ENCODE results near the gene PPP1R8. TPM values are rescaled to one million over a fixed set of nuclear protein-coding genes. Genes with fewer than 3 reads are reported as not detected.

Gene PPP1R8
- total RNA-seq, 1 experiment from 2014 or later, result 39.5 TPM

DNA sequence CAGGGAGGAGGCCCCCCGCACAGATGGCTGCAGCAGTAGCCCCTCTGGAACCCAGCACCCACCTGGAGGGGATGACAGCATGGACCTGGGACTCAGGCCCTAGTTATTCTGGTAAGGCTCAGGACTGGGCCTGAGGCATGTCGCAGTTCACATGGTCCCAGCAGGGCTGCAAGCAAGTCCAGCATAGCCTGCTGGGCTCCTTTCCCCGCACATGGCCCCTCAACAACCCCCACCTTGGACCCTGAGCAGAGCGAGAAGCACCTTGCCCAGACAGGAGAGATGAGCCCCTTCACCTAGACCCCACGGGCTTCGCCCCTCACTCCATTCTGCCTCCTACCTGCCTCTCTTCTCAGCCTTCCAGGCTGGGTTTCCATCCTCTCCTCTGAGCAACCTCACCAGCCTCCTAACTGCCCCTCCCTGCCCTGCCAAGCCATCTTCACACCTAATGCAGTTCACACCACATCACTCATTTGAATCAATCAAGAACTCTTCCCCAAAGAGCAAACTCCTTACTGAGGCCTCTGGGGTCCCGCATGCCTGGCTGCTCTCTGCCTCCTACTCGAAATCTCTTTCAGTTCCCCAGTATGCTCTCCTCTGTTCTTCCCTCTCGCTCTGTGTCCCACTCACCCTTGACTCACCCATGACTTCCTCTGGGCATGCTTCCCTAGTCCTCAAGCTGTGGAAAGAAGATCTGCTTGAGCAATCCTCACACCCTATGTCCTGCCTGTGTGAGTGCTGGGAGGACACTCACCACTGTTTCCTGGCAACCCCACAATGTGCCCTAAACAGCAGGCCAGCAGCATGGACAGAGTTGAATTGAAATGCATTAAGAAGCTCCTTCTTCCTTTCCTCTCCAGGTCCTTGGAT, 32.3 kb downstream of the PPP1R8 start:
- Mint-ChIP-seq H3K27me3 (ENCODE audit: low read depth) (no peaks in the 10 kb centered on the region), H3K9me3 (no peaks in the 10 kb centered on the region), H3K27ac (no peak overlapping the region), H3K4me1 (peaks cover 11% of the 10 kb centered on the region), H3K36me3 (no peaks in the 10 kb centered on the region), H3K4me3 (no peak overlapping the region)
- no peak for DNase-seq (ENCODE audit: low spot score)
- ChIA-PET POLR2A (no interaction called here), CTCF (interaction anchor here (1.0 kb wide), 1 partner anchor 69 kb away, joined by 3 read pairs; no protein-coding TSS in a partner anchor)
- TF ChIP-seq NR3C1 (CRISPR knock-in tag; conservative IDR thresholded peaks at IDR 0.05; ENCODE audit: low read depth) (no peak), JUN (CRISPR knock-in tag; IDR thresholded peaks at IDR 0.05) (no peak), ZNF416 (CRISPR knock-in tag; IDR thresholded peaks at IDR 0.05) (no peak), HMGA2 (CRISPR knock-in tag; IDR thresholded peaks at IDR 0.05) (no peak), NFATC4 (CRISPR knock-in tag; IDR thresholded peaks at IDR 0.05) (no peak)
- TF ChIP-seq, protein P1, sequence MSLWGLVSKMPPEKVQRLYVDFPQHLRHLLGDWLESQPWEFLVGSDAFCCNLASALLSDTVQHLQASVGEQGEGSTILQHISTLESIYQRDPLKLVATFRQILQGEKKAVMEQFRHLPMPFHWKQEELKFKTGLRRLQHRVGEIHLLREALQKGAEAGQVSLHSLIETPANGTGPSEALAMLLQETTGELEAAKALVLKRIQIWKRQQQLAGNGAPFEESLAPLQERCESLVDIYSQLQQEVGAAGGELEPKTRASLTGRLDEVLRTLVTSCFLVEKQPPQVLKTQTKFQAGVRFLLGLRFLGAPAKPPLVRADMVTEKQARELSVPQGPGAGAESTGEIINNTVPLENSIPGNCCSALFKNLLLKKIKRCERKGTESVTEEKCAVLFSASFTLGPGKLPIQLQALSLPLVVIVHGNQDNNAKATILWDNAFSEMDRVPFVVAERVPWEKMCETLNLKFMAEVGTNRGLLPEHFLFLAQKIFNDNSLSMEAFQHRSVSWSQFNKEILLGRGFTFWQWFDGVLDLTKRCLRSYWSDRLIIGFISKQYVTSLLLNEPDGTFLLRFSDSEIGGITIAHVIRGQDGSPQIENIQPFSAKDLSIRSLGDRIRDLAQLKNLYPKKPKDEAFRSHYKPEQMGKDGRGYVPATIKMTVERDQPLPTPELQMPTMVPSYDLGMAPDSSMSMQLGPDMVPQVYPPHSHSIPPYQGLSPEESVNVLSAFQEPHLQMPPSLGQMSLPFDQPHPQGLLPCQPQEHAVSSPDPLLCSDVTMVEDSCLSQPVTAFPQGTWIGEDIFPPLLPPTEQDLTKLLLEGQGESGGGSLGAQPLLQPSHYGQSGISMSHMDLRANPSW (CRISPR knock-in tag; conservative IDR thresholded peaks at IDR 0.05; ENCODE audit: low read depth), result no peak
- ATAC-seq, result no peak; the same call in 1 of the 2 replicates

DNA sequence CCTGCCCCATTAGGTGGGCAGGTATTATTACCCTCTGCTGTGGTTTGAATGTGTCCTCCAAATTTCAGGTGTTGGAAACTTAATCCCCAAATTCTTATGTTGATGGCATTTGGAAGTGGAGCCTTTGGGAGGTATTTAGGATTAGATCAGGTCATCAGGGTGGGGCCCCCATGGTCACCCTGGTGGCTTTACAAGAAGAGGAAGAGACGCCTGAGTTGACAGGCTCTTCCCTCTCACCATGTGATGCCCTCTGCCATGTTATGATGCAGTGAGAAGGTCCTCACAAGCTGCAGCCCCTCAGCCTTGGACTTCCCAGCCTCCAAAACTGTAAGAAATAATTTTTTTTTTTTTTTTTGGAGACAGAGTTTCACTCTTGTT, 32.9 kb downstream of the PPP1R8 start:
- Mint-ChIP-seq H3K27me3 (ENCODE audit: low read depth) (no peaks in the 10 kb centered on the region), H3K4me3 (no peak overlapping the region), H3K27ac (no peak overlapping the region), H3K36me3 (no peaks in the 10 kb centered on the region), H3K9me3 (no peaks in the 10 kb centered on the region), H3K4me1 (peaks cover 11% of the 10 kb centered on the region)
- TF ChIP-seq ZNF416 (CRISPR knock-in tag; IDR thresholded peaks at IDR 0.05), result no peak
- TF ChIP-seq, protein P2, sequence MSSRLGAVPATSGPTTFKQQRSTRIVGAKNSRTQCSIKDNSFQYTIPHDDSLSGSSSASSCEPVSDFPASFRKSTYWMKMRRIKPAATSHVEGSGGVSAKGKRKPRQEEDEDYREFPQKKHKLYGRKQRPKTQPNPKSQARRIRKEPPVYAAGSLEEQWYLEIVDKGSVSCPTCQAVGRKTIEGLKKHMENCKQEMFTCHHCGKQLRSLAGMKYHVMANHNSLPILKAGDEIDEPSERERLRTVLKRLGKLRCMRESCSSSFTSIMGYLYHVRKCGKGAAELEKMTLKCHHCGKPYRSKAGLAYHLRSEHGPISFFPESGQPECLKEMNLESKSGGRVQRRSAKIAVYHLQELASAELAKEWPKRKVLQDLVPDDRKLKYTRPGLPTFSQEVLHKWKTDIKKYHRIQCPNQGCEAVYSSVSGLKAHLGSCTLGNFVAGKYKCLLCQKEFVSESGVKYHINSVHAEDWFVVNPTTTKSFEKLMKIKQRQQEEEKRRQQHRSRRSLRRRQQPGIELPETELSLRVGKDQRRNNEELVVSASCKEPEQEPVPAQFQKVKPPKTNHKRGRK (CRISPR knock-in tag; IDR thresholded peaks at IDR 0.05; ENCODE audit: borderline replicate concordance), result no peak
- TF ChIP-seq, protein P3, sequence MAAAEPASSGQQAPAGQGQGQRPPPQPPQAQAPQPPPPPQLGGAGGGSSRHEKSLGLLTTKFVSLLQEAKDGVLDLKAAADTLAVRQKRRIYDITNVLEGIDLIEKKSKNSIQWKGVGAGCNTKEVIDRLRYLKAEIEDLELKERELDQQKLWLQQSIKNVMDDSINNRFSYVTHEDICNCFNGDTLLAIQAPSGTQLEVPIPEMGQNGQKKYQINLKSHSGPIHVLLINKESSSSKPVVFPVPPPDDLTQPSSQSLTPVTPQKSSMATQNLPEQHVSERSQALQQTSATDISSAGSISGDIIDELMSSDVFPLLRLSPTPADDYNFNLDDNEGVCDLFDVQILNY (CRISPR knock-in tag; IDR thresholded peaks at IDR 0.05), result no peak
- TF ChIP-seq ZNF219 (CRISPR knock-in tag; IDR thresholded peaks at IDR 0.05; ENCODE audit: borderline replicate concordance), result no peak
- no peak for TF ChIP-seq ZNF396 (CRISPR knock-in tag; IDR thresholded peaks at IDR 0.05; ENCODE audit: borderline replicate concordance)
- TF ChIP-seq SP1 (CRISPR knock-in tag; conservative IDR thresholded peaks at IDR 0.05), result no peak
- TF ChIP-seq, protein P4, sequence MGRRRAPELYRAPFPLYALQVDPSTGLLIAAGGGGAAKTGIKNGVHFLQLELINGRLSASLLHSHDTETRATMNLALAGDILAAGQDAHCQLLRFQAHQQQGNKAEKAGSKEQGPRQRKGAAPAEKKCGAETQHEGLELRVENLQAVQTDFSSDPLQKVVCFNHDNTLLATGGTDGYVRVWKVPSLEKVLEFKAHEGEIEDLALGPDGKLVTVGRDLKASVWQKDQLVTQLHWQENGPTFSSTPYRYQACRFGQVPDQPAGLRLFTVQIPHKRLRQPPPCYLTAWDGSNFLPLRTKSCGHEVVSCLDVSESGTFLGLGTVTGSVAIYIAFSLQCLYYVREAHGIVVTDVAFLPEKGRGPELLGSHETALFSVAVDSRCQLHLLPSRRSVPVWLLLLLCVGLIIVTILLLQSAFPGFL (CRISPR knock-in tag; IDR thresholded peaks at IDR 0.05; ENCODE audit: borderline replicate concordance), result no peak
- TF ChIP-seq RELA (CRISPR knock-in tag; IDR thresholded peaks at IDR 0.05; ENCODE audit: borderline replicate concordance), result no peak
- no peak for ATAC-seq
- POLR2A ChIA-PET, result no interaction called here
- DNase-seq (ENCODE audit: low spot score), result no peak
- CTCF ChIA-PET, result interaction anchor here (0.7 to 1.0 kb wide), 2 partner anchors 69 to 294 kb away, joined by 3 read pairs; no protein-coding TSS in a partner anchor

DNA sequence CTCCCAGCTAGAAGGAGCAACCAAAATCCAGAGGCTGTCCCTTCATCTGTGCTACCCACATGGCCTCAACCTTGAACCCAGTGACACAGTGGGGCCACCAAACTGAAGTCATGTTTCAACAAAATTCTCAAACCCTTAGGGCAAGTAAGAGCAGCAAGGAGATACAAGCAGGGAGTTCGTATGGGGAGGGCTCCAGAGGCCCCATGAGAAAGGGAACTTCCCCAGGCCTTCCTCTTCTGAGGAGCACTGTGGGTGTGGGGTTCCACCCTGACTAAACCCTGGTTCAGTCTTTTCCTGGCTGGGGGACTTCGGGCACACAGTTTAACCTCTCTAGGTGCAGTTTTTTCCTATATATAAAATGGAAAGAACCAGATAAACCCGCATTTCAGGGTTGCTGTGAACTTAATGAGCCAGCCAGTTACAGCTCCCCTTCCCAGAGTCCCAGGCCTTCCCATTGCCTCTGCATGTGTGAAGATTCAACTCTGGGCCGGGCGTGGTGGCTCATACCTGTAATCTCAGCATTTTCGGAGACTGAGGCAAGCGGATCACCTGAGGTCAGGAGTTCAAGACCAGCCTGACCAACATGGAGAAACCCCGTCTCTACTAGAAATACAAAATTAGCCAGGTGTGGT, 33.8 kb downstream of the PPP1R8 start:
- CTCF ChIA-PET, result interaction anchor here (0.7 kb wide), 1 partner anchor 294 kb away, joined by 3 read pairs; no protein-coding TSS in a partner anchor
- Mint-ChIP-seq H3K27me3 (ENCODE audit: low read depth) (no peaks in the 10 kb centered on the region), H3K4me1 (peaks cover 6% of the 10 kb centered on the region; the same call in 1 of the 2 replicates), H3K9me3 (no peaks in the 10 kb centered on the region), H3K36me3 (no peaks in the 10 kb centered on the region), H3K27ac (no peak overlapping the region), H3K4me3 (no peak overlapping the region)
- ATAC-seq (no peak), DNase-seq (ENCODE audit: low spot score) (no peak)
- POLR2A ChIA-PET, result no interaction called here
- TF ChIP-seq, protein P5, sequence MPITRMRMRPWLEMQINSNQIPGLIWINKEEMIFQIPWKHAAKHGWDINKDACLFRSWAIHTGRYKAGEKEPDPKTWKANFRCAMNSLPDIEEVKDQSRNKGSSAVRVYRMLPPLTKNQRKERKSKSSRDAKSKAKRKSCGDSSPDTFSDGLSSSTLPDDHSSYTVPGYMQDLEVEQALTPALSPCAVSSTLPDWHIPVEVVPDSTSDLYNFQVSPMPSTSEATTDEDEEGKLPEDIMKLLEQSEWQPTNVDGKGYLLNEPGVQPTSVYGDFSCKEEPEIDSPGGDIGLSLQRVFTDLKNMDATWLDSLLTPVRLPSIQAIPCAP (CRISPR knock-in tag; IDR thresholded peaks at IDR 0.05), result no peak
- TF ChIP-seq RELA (CRISPR knock-in tag; IDR thresholded peaks at IDR 0.05; ENCODE audit: borderline replicate concordance) (no peak), SP1 (CRISPR knock-in tag; conservative IDR thresholded peaks at IDR 0.05) (no peak), IRF2 (CRISPR knock-in tag; IDR thresholded peaks at IDR 0.05; ENCODE audit: borderline replicate concordance, low read depth) (no peak), SMAD4 (CRISPR knock-in tag; IDR thresholded peaks at IDR 0.05) (no peak), NR1H2 (CRISPR knock-in tag; IDR thresholded peaks at IDR 0.05) (no peak), ZNF416 (CRISPR knock-in tag; IDR thresholded peaks at IDR 0.05) (no peak)
- TF ChIP-seq, protein P2 (CRISPR knock-in tag; IDR thresholded peaks at IDR 0.05; ENCODE audit: borderline replicate concordance), result no peak
- TF ChIP-seq, protein P6, sequence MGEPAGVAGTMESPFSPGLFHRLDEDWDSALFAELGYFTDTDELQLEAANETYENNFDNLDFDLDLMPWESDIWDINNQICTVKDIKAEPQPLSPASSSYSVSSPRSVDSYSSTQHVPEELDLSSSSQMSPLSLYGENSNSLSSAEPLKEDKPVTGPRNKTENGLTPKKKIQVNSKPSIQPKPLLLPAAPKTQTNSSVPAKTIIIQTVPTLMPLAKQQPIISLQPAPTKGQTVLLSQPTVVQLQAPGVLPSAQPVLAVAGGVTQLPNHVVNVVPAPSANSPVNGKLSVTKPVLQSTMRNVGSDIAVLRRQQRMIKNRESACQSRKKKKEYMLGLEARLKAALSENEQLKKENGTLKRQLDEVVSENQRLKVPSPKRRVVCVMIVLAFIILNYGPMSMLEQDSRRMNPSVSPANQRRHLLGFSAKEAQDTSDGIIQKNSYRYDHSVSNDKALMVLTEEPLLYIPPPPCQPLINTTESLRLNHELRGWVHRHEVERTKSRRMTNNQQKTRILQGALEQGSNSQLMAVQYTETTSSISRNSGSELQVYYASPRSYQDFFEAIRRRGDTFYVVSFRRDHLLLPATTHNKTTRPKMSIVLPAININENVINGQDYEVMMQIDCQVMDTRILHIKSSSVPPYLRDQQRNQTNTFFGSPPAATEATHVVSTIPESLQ (CRISPR knock-in tag; IDR thresholded peaks at IDR 0.05), result no peak

Measured in WTC11 (cell line).